Daoy (cell line): ENCODE data around the gene TAF3. TPM values are rescaled to one million over a fixed set of nuclear protein-coding genes. Genes with fewer than 3 reads are reported as not detected.
A peak's percentile ranks its signal among the peaks of the same experiment; 100 is the strongest.

Experiments used
- DNase-seq: peaks from one replicate; pipeline ENCODE4 v3.0.0-alpha.2; 2015; ENCODE audit warnings: low read depth
- total RNA-seq: library from RNA; depleted of rRNA; stranded (reverse); fragments of >200 nt; shearing (Covaris generic); gene quantifications from 2 replicates; pipeline ENCODE4 v1.2.3, GENCODE V29; 2014

TAF3 gene
- total RNA-seq, 1 experiment from 2014 or later: 2.1 TPM

GRCh38 chr10:7937315-7937945, 119.1 kb downstream of the TAF3 start:
- DNase-seq: no peak

GRCh38 chr10:7941576-7941975, 123.3 kb downstream of the TAF3 start:
- DNase-seq: no peak

- no peak for DNase-seq
These were observed 124.0 kb downstream of the TAF3 start for GRCh38 chr10:7942316-7942715.

- no peak for DNase-seq
These were observed 124.6 kb downstream of the TAF3 start for GRCh38 chr10:7942859-7943258.

- no peak for DNase-seq
These were observed 125.8 kb downstream of the TAF3 start for GRCh38 chr10:7944215-7944480.

GRCh38 chr10:7944537-7944936, 126.2 kb downstream of the TAF3 start:
- no peak for DNase-seq

- no peak for DNase-seq
These were observed 126.7 kb downstream of the TAF3 start for GRCh38 chr10:7945034-7945433.

GRCh38 chr10:7945469-7946187, 127.3 kb downstream of the TAF3 start:
- DNase-seq: peak; percentile 3

GRCh38 chr10:7948371-7949000, 130.2 kb downstream of the TAF3 start:
- DNase-seq: peak; percentile 2

GRCh38 chr10:7950981-7951847, 132.9 kb downstream of the TAF3 start:
- DNase-seq: no peak

GRCh38 chr10:7952266-7952665, 134.0 kb downstream of the TAF3 start:
- DNase-seq: no peak

- DNase-seq: no peak
These were observed 135.1 kb downstream of the TAF3 start for GRCh38 chr10:7953447-7953846.

- DNase-seq: no peak
These were observed 137.1 kb downstream of the TAF3 start for GRCh38 chr10:7955446-7955845.

- peak; percentile 26 for DNase-seq
These were observed 138.2 kb downstream of the TAF3 start for GRCh38 chr10:7956508-7956907.

- DNase-seq: no peak
These were observed 139.3 kb downstream of the TAF3 start for GRCh38 chr10:7957591-7957990.

GRCh38 chr10:7958442-7958841, 140.1 kb downstream of the TAF3 start:
- DNase-seq: no peak

- no peak for DNase-seq
These were observed 141.8 kb downstream of the TAF3 start for GRCh38 chr10:7960108-7960507.

- no peak for DNase-seq
These were observed 144.3 kb downstream of the TAF3 start for GRCh38 chr10:7962592-7962991.

GRCh38 chr10:7965457-7965856, 147.2 kb downstream of the TAF3 start:
- DNase-seq: no peak

- DNase-seq: no peak
These were observed 148.7 kb downstream of the TAF3 start for GRCh38 chr10:7967035-7967434.

- no peak for DNase-seq
These were observed 150.3 kb downstream of the TAF3 start for GRCh38 chr10:7968510-7969112.

GRCh38 chr10:7969623-7970022, 151.3 kb downstream of the TAF3 start:
- no peak for DNase-seq
